Gastrocnemius medialis (tissue), 4 donors: Measurements from ENCODE around the gene NSMF.

ENCODE experiments used
- CTCF ChIP-seq, 5 experiments: fragments of 450-650 bp in 3 of 5; fragments of 200-600 bp in 2 of 5; sonication (generic) in 2 of 5; IDR thresholded peaks in 4 of 5; conservative IDR thresholded peaks in 1 of 5; 1 replicate in 4 of 5; 2 replicates in 1 of 5; pipeline ENCODE4 v1.5.1; 2016 to 2019; ENCODE audit warnings: antibody characterized with exemption in 5 of 5, mild to moderate bottlenecking in 3 of 5, moderate library complexity in 3 of 5
- POLR2A ChIP-seq, 2 donors: fragments of 450-650 bp; IDR thresholded peaks; one replicate each; pipeline ENCODE4 v1.6.1; 2017; ENCODE audit warnings: antibody characterized with exemption in 2 of 2, mild to moderate bottlenecking in 2 of 2, moderate library complexity in 2 of 2

- TF ChIP-seq CTCF (IDR thresholded peaks at IDR 0.05 in 4 of 5, conservative IDR thresholded peaks at IDR 0.05 in 1 of 5) (no peak), POLR2A (IDR thresholded peaks at IDR 0.05) (no peak)
Observed at GRCh38 chr9:137467161-137467581, 8.0 kb upstream of the NSMF start.
